DOHH2 (cell line): ENCODE measurements around the gene CLEC12A.

Source experiments
- CTCF ChIP-seq: fragments of 200-600 bp; sonication (generic); IDR thresholded peaks from one replicate; pipeline ENCODE4 v1.5.1; 2014; ENCODE audit warnings: antibody characterized with exemption, mild to moderate bottlenecking, low read depth, low read length; ENCODE audit not compliant: poor library complexity, severe bottlenecking
- EZH2phosphoT487 ChIP-seq: fragments of 200-600 bp; sonication (generic); IDR thresholded peaks from 2 replicates; pipeline ENCODE4 v1.6.1; 2017; ENCODE audit warnings: borderline replicate concordance, mild to moderate bottlenecking, antibody characterized with exemption, low read length, moderate library complexity, mixed read lengths

- no peak for TF ChIP-seq CTCF
- TF ChIP-seq EZH2phosphoT487, result no peak
Measured at GRCh38 chr12:10001171-10001776, 30.1 kb downstream of the CLEC12A start.
